Cardiac muscle cell (in vitro differentiated cells and primary cell): Measurements from ENCODE around the gene RALGPS2. TPM values are rescaled to one million over a fixed set of nuclear protein-coding genes. Genes with fewer than 3 reads are reported as not detected.

Source experiments
- DNase-seq, 2 donors: peaks; one replicate each; pipeline versions ENCODE4 v3.0.0 to v3.0.0-alpha.2; 2010 to 2017; ENCODE audit warnings: low read depth in 1 of 2, low spot score in 1 of 2
- H3K27ac ChIP-seq: fragments of 200-600 bp; sonication (generic); 2 replicates; pipeline ENCODE4 v1.5.1; 2016
- H3K27me3 ChIP-seq: fragments of 200-600 bp; sonication (generic); 2 replicates; pipeline ENCODE4 v1.6.0; 2016; ENCODE audit warnings: control low read depth
- H3K36me3 ChIP-seq: fragments of 200-600 bp; sonication (generic); 2 replicates; pipeline ENCODE4 v1.5.1; 2016; ENCODE audit warnings: control low read depth
- H3K4me1 ChIP-seq: fragments of 200-600 bp; sonication (generic); 2 replicates; pipeline ENCODE4 v1.8.1; 2017; ENCODE audit warnings: low read depth, mild to moderate bottlenecking, mixed run types
- H3K4me3 ChIP-seq: fragments of 200-600 bp; sonication (generic); 2 replicates; pipeline ENCODE4 v1.5.1; 2016; ENCODE audit warnings: mild to moderate bottlenecking
- H3K9me3 ChIP-seq: fragments of 200-600 bp; sonication (generic); 2 replicates; pipeline ENCODE4 v1.5.1; 2017; ENCODE audit warnings: low read depth, mild to moderate bottlenecking, control low read depth
- polyA plus RNA-seq: library from polyadenylated mRNA; unstranded; fragments of >200 nt; fragmentation: Nextera tagmentation; extraction: Ambion mirVana; gene quantifications from 2 replicates; pipeline ENCODE4 v1.2.1, GENCODE V29; 2016
- total RNA-seq: library from RNA; depleted of rRNA; stranded (reverse); fragments of >200 nt; gene quantifications from 2 replicates; pipeline ENCODE4 v1.2.3, GENCODE V29; 2016
- TF ChIP-seq, protein P1 (sequence below): IDR thresholded peaks from 2 replicates; pipeline ENCODE4 v1.5.1; 2012; ENCODE audit warnings: low read depth, mild to moderate bottlenecking, low read length

Gene RALGPS2
- total and polyA plus RNA-seq, 2 experiments from 2014 or later = 10.3 to 27.3 TPM

DNA sequence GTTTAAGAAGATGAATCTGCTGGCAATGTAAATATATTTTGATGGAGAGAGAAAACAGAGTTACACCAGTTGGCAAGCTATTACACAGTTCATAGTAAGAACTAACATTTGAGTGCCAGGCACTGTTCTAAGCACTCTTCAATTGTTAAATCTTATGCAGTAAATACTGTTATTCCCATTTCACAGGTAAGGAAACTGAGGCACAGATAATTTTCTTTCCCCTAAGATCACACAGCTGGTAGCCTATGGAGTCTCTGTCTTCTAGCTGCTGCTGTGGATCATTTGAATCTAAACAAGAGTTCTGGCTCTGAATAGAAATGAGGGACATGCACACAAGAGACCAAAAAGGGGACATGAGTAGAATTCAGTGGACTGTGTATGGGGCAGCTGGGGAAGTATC lies 137.8 kb downstream of the RALGPS2 start:
- Histone ChIP-seq H3K4me1 (peaks cover 5% of the 10 kb centered on the region), H3K4me3 (no peak overlapping the region), H3K36me3 (no peaks in the 10 kb centered on the region), H3K27ac (peak overlapping the region; percentile 41), H3K27me3 (no peaks in the 10 kb centered on the region), H3K9me3 (no peaks in the 10 kb centered on the region)
- no peak for DNase-seq
- TF ChIP-seq, protein P1, sequence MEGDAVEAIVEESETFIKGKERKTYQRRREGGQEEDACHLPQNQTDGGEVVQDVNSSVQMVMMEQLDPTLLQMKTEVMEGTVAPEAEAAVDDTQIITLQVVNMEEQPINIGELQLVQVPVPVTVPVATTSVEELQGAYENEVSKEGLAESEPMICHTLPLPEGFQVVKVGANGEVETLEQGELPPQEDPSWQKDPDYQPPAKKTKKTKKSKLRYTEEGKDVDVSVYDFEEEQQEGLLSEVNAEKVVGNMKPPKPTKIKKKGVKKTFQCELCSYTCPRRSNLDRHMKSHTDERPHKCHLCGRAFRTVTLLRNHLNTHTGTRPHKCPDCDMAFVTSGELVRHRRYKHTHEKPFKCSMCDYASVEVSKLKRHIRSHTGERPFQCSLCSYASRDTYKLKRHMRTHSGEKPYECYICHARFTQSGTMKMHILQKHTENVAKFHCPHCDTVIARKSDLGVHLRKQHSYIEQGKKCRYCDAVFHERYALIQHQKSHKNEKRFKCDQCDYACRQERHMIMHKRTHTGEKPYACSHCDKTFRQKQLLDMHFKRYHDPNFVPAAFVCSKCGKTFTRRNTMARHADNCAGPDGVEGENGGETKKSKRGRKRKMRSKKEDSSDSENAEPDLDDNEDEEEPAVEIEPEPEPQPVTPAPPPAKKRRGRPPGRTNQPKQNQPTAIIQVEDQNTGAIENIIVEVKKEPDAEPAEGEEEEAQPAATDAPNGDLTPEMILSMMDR = no peak

DNA sequence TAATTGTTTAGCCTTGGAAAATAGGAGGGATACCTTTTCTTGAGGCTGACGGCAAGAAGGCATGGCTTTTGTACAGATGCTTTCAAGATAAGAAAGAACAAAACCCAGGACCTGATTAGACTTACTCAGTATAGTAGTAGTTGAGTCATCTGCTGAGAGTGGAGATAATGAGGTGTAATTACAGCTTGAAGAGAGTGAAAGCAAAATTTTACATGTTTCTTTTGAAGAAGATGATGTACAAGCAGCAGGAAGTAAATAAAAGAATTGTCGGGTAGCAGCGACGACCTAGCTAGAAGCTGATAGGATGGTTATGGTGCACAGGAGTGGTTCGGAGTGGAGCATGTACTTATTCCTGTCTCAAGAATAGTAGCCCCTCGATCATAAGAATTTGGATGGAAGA lies 139.3 kb downstream of the RALGPS2 start:
- peak in 1 of 2 donors; percentile 21 for DNase-seq
- H3K27ac ChIP-seq = no peak overlapping the region
- no peaks in the 10 kb centered on the region for H3K36me3 ChIP-seq
- H3K4me1 ChIP-seq = peaks cover 5% of the 10 kb centered on the region
- H3K27me3 ChIP-seq = no peaks in the 10 kb centered on the region
- H3K9me3 ChIP-seq = no peaks in the 10 kb centered on the region
- TF ChIP-seq, protein P1 = no peak
- no peak overlapping the region for H3K4me3 ChIP-seq

DNA sequence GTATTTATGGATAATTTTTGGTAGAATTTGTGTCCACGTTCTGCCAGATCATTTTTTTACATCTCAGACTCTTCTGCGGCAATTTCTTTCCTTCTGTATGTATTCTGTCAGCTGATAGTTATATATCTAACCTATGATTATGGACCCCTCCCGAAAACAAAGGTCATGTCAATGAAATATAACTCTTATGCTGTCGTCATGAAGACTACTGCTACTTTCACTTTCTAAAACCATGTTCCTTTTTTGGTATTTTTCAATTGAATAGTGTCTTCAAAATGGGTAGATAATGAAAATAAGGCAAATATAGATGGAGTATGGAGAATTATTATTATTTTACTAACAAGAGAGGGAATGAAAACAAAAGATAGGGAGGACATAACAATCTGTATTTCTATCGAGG lies 142.6 kb downstream of the RALGPS2 start:
- peaks cover 12% of the 10 kb centered on the region for H3K4me1 ChIP-seq

GRCh38 chr1:178868706-178869105 lies 143.7 kb downstream of the RALGPS2 start:
- Histone ChIP-seq H3K4me3 (no peak overlapping the region), H3K9me3 (no peaks in the 10 kb centered on the region), H3K4me1 (peaks cover 12% of the 10 kb centered on the region), H3K36me3 (no peaks in the 10 kb centered on the region), H3K27ac (no peak overlapping the region), H3K27me3 (no peaks in the 10 kb centered on the region)
- DNase-seq = peak in 1 of 2 donors; percentile 29
- TF ChIP-seq, protein P1 = no peak

More for the DNA sequence above, 142.6 kb downstream of the RALGPS2 start:
- Histone ChIP-seq H3K27ac (no peak overlapping the region), H3K36me3 (no peaks in the 10 kb centered on the region), H3K4me3 (no peak overlapping the region), H3K27me3 (no peaks in the 10 kb centered on the region), H3K9me3 (no peaks in the 10 kb centered on the region)
- TF ChIP-seq, protein P1 = no peak
- DNase-seq = peak in 1 of 2 donors; percentile 38

DNA sequence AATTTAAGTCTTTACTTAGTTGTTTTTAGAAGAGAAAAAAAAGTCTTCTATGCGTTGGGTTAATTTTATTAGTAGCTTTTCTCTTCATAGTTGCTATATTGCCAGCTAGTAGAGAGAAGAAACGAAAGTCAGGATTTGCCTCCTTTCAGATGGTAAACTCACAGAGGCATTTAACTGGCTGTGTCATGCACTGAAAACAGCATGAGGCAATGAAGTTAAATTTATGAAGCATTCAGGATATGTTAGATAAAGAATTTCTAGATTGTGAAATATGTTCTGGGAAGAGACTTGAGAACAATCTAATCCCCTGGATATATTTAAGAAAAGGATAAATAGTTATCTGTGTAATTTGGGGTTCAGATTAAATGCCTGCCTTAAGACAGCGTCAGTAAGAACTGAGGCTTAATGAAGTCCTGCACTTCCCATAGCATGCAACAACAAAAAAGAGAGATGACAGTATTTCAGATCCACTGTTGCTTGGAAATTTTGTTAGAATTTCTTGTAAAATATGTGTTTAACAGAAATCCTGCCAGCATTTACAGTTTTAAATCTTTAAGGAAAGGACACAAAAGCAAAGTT lies 144.2 kb downstream of the RALGPS2 start:
- peak in 1 of 2 donors; percentile 81 for DNase-seq
- Histone ChIP-seq H3K9me3 (no peaks in the 10 kb centered on the region), H3K4me3 (no peak overlapping the region), H3K27me3 (no peaks in the 10 kb centered on the region), H3K27ac (no peak overlapping the region), H3K4me1 (peaks cover 12% of the 10 kb centered on the region), H3K36me3 (no peaks in the 10 kb centered on the region)
- TF ChIP-seq, protein P1 = no peak
